ENCODE measurements around the gene CAPN11.

- TF ChIP-seq EZH2 (IDR thresholded peaks at IDR 0.05; ENCODE audit: low read length, missing control alignments) (no peak), CTCF (conservative IDR thresholded peaks at IDR 0.05 in 1 of 2, IDR thresholded peaks at IDR 0.05 in 1 of 2; ENCODE audit: low read depth in 1 of 2, low read length in 2 of 2) (no peak)
Observed at GRCh38 chr6:44148306-44148705, 10.3 kb upstream of the CAPN11 start.

Data from fibroblast of lung (primary cell).